Measurements from ENCODE around the gene BSG. TPM values are rescaled to one million over a fixed set of nuclear protein-coding genes. Genes with fewer than 3 reads are reported as not detected.

Gene BSG
- total and polyA plus RNA-seq, 8 donors = 259 to 457 (median 328) TPM

GRCh38 chr19:540867-541637 lies 31.3 kb upstream of the BSG start:
- Histone ChIP-seq H3K27me3 (no peaks in the 10 kb centered on the region), H3K9me3 (no peaks in the 10 kb centered on the region), H3K4me3 (no peak overlapping the region), H3K4me1 (peaks cover 0 to 4% of the 10 kb centered on the region in 2 donors), H3K36me3 (peaks cover 0 to 60% of the 10 kb centered on the region in 2 donors), H3K27ac (no peak overlapping the region)
- DNase-seq = no peak
- ATAC-seq = no peak
- intact Hi-C loops (cut with DNase I) = no loop called here
- no peak for TF ChIP-seq CTCF (IDR thresholded peaks at IDR 0.05)

- Histone ChIP-seq H3K36me3 (peaks cover 0 to 54% of the 10 kb centered on the region in 2 donors), H3K4me3 (no peak overlapping the region)
These were observed 30.7 kb upstream of the BSG start for GRCh38 chr19:541699-542098.

GRCh38 chr19:542173-542866 lies 30.1 kb upstream of the BSG start:
- no peak overlapping the region for H3K27ac ChIP-seq
- no peaks in the 10 kb centered on the region for H3K9me3 ChIP-seq
- no peak for TF ChIP-seq CTCF (IDR thresholded peaks at IDR 0.05)
- no peak overlapping the region for H3K4me3 ChIP-seq
- DNase-seq (no peak), ATAC-seq (no peak)
- no peaks in the 10 kb centered on the region for H3K27me3 ChIP-seq
- intact Hi-C loops (cut with DNase I) = no loop called here
- H3K4me1 ChIP-seq = no peaks in the 10 kb centered on the region
- H3K36me3 ChIP-seq = peaks cover 0 to 48% of the 10 kb centered on the region in 2 donors

More at GRCh38 chr19:541699-542098, 30.7 kb upstream of the BSG start:
- H3K27me3 ChIP-seq = no peaks in the 10 kb centered on the region
- TF ChIP-seq CTCF (IDR thresholded peaks at IDR 0.05) = no peak
- intact Hi-C loops (cut with DNase I) = no loop called here
- H3K27ac ChIP-seq = no peak overlapping the region
- no peaks in the 10 kb centered on the region for H3K9me3 ChIP-seq
- no peaks in the 10 kb centered on the region for H3K4me1 ChIP-seq
- no peak for DNase-seq
- no peak for ATAC-seq

- Histone ChIP-seq H3K4me3 (no peak within 1 kb of the TSS), H3K27ac (no peak within 1 kb of the TSS), H3K27me3 (peaks cover 0 to 3% of the 10 kb centered on the region in 2 donors), H3K36me3 (peaks cover 0 to 30% of the 10 kb centered on the region in 2 donors), H3K4me1 (no peaks in the 10 kb centered on the region), H3K9me3 (no peaks in the 10 kb centered on the region)
- ATAC-seq = peak; percentile 32
- intact Hi-C loops (cut with DNase I) = no loop called here
- DNase-seq = peak in 1 of 4 donors; percentile 73
- no peak for TF ChIP-seq CTCF (IDR thresholded peaks at IDR 0.05)
These were observed 28.3 kb upstream of the BSG start, which contains the start of gene GZMM for GRCh38 chr19:543910-544608. TSS of gene GZMM (plus strand) at chr19:544053. CDS start at chr19:544072, 19 bp downstream.

- Histone ChIP-seq H3K4me3 (no peak overlapping the region), H3K27me3 (peaks cover 0 to 10% of the 10 kb centered on the region in 2 donors), H3K36me3 (peaks cover 0 to 8% of the 10 kb centered on the region in 2 donors), H3K9me3 (no peaks in the 10 kb centered on the region), H3K27ac (no peak overlapping the region), H3K4me1 (no peaks in the 10 kb centered on the region)
- ATAC-seq = no peak
- DNase-seq = peak in 1 of 4 donors; percentile 54
- TF ChIP-seq CTCF (IDR thresholded peaks at IDR 0.05) = no peak
- intact Hi-C loops (cut with DNase I) = no loop called here
These were observed 25.3 kb upstream of the BSG start for GRCh38 chr19:547117-547516.
